GM18508 (cell line): ENCODE measurements around the gene SPRR3.
"Not testable (repeated sequence)": the region's sequence is repeated elsewhere in the genome, so short reads cannot be mapped to it uniquely, and the experiment has no call there.

ENCODE experiments used
- ATAC-seq: cut with Tn5 transposase; IDR thresholded peaks from one replicate; pipeline ENCODE4 v1.9.1; 2021; ENCODE audit warnings: moderate number of reproducible peaks; ENCODE audit not compliant: insufficient read depth, unreplicated experiment

SPRR3 gene

DNA sequence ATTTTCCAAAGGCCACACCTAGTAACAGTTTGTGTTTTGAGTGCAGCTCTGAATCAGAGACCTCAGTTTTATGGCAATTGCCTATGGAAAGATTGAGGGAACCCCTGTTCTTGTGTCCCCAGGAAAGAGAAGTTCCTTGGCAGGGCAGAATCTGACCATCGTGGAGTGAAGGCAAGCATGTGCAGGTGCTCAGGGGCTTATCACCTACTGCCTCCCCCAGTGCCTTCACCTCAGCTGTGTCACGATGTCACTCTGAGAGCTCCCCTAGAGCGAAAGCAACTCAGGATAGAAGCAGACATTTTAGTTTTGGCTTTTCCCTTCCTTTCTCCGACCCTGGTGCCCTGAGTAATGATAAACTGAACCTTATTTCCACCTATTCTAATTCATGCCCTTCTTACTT is 19.5 kb upstream of the SPRR3 start:
- no peak for ATAC-seq

DNA sequence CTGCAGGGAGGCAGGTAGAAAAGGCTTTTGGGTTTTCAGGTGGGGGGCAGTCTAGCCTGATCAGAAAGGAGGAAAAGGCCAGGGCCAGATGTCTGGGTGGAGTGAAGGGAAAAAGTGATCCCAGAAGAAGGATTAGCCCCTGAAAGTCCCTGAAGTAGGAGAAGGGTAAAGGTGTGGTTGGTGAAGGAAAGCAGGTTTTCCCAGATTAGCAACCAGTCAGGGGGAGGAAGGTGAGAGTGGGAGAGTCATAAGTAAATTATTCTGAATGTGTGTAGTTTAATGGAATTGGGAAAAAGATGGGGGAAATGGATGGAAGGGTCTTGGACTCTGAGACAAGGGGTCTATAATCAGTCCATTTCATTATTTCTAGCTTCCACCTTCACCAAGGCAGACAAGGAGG is 18.3 kb upstream of the SPRR3 start:
- no peak for ATAC-seq

DNA sequence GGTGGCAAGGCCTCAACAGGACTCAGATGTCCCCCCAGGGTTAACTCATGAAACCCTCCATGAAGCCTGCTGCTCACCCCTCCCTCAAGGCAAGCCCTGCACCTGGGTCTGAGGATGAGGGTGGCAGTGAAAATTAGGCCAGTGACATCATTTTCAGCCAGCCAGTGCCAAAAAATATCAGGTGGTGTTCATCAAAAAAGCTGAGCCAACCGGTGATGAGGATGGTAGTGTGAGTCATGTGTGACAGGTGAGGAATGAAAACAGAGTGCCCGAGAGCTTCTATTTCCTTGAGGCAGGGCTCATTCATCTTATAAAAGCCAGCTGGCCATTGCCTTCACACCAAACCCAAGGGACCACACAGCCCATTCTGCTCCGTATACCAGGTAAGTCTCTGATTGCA is 17.8 kb upstream of the SPRR3 start, which contains the start of gene SPRR1A:
Gene SPRR1A (plus strand): TSS at position 339 of the 400 bp plus-strand sequence. CDS start 1,150 bp downstream, outside the sequence.
- no peak for ATAC-seq

DNA sequence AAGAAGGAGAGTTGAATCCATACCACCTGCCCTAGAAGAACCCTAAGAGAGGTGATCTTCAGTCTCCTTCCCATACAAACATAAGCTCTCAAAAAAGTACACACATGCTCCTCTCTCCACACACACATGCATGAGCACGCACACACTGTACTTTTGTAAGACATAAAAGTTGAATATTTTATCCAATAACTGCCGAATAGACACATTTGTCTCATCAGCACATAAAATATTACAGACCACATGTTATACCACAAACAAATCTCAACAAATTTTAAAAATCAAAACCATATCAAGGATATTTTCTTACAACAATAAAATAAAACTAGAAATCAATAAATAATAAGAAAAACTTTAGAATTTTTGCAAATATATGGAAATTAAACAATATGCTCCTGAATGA is 15.0 kb upstream of the SPRR3 start:
- ATAC-seq = no peak

DNA sequence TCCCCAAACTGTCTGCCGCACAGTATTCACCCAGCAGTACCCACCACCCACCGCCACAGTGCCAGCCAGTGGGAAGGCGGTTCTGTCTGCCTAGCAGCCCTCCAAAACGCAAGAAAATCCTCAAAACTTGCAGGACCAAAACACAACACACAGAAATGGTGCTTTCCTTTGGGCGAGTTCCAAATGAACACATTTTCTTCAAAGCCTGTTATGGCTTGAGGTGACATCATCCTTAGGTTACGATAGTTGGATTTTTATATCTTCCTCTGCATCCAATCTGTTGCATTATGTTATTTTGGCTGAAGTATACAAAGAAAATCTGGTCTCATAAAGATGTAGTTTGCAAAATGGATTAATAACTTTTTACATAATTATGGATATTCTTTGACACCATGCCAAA is 8.4 kb upstream of the SPRR3 start:
- ATAC-seq = no peak

DNA sequence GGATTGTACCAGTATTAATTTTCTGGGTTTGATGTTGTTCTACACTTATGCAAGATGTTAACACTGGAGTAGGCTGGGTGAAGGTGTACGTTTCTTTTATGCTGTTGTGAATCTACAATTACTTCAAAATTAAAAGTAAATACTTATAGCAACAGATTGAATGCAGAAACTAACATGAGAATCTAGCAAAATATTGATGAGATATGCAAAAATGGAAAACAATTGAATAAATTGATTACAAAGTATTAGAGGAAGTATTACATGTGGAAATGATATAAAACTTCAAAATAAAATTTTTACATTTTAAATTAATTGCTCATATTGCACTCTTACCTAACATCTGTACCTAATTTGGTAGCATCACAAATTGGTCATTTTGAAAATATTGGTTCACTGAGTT is 5.7 kb upstream of the SPRR3 start:
- ATAC-seq = no peak

DNA sequence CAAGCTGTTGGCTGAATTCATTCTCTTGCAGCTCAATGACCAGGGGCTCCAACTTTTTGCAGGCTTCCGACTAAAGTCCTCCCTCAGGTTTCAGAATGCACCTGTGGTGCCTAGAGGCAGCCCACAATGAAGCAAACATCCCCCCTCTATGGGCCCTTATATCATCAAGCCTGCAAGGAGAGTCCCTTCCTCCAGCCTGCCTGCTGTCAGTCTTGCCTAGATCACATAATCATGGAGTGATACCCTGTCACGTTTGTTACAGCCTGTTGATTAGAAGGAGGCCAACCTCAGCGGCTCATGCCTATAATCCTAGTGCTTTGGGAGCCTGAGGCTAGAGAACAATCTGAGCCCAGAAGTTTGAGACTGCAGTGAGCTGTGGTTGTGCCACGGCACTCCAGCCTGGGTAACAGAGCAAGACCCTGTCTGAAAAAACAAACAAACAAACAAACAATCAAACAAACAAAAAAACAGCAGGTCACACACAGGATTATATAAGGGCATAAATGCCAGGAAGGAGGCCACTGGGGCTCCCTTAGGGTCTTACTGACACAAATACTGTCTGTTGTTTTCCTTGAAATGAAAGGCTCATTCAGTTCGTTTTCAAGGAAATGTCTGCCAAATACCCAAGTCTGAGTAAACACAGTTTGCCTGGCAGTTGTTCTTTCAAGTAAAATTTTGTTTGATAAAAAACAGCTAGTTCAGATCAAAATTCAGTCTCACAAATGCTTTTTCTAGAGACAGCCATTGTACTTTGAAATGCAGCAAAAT is 4.7 kb upstream of the SPRR3 start:
- ATAC-seq = no peak

DNA sequence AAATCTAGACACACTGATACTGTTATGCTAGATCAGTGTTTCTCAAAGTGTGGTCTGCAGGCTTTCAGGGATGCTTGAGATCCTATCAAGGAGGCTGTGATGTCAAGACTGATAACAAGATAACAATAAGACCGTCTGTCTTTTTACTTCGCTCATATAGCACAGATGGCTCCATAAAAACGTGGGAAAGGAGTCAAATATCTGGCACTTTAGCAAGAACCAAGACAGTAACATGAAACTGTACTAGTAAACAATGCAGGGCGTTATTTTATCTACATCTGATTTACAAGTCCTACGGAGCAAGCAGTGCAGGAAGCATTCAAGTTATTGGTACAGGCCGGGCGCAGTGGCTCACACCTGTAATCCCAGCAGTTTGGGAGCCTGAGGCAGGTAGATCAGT is 3.6 kb upstream of the SPRR3 start:
- ATAC-seq = no peak

DNA sequence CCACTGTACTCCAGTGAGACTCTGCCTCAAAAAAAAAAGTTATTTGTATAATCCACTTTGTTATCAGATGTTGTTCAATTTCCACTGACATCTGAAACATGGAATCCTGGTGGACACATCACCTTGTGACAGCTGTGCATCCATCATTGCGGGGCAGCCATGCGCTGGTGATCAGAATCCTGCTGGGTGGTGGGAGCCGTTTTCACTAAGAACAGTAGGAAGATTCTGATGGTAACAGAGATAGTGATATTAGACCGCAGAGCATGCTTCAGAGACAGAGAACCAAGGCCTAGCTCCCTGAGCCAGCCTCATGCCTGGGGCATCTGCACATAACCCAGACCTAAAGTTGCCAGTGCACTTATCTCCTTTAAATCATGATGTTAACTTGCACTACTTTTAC is 3.1 kb upstream of the SPRR3 start:
- no peak for ATAC-seq

DNA sequence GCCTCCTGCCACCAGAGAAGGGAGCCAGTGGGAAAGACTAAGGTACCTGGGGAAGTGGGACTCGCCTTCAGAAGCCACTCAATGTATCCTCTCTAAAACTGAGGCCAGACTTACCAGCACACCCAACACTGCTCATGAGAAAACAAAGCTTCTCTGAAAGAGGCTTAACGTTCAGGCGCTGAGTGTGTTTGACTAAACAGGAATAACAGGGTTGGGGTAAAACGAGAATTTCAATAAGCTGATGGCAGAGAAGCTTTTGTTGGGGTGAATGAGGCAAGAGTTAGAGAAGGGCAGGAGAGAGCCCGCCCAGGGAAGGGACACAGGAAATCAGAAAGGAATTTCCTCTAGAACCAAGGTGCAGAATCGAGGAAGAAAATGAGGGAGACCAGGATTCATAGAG is 1.7 kb upstream of the SPRR3 start:
- ATAC-seq = no peak

DNA sequence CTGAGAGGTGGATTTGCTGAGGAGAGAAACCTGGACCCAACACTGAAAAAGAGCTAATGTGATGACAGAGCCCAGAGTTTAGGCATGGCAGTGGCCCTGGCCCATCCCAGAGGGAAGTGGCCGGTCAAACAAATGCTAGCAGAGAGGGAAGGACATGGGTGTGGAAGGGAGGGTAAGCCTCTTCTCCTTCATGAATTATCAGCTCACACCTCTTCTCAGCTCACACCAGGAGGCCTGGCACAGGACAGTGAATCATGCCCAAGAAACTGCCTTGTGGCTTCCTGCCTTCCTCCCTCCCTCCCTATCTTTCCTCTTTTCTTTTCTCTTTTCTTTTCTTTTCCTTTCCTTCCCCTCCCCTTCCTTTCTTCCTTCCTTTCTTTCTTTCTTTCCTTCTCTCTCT is 1.3 kb upstream of the SPRR3 start:
- no peak for ATAC-seq

DNA sequence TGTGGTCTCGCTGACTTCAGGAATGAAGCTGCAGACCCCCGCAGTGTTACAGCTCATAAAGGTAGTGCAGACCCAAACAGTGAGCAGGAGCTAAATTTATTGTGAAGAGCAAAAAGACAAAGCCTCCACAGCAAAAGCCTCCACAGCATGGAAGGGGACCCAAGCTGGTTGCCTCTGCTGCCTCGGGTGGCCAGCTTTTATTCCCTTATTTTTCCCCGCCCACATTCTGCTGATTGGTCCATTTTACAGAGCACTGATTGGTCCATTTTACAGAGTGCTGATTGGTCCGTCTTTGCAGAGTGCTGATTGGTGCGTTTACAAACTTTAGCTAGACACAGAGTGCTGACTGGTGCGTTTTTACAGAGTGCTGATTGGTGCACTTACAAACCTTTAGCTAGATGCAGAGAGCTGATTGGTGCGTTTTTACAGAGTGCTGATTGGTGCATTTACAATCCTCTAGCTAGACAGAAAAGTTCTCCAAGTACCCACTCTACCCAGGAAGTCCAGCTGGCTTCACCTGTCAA is 9.7 kb downstream of the SPRR3 start:
- ATAC-seq = not testable (repeated sequence)

DNA sequence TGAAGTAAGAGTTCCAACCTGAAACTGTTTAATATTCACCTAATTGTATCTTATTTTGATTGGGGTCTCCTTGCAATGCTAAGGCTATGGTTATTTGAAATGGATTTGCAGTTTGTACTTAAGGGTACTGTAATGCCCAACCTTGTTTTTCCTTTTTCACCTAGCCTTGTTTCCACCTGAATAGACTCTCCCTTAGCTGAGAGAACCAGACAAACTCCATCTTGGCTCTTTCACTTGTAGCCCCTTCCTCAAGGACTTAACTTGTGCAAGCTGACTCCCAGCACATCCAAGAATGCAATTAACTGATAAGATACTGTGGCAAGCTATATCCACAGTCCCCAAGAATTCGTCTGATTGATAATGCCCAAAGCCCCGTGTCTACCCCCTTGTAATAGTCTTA is 20.3 kb downstream of the SPRR3 start:
- ATAC-seq = not testable (repeated sequence)

DNA sequence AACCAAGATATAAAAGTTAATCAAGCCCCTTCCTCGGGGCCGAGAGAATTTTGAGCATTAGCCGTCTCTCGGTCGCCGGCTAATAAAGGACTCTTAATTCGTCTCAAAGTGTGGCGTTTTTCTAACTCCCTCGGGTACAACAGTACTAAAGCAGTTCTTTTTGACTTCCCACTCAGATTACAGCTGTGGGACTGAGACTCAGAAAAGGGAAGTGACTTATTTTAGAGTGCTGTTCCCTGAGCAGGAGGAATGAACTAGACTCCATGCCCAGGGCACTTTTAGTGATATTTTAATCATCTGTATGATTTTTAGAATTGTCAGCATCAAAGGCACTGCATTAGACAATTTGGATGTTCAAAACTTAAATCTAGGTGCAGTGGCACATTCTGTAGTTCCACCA is 20.8 kb downstream of the SPRR3 start:
- ATAC-seq = not testable (repeated sequence)

DNA sequence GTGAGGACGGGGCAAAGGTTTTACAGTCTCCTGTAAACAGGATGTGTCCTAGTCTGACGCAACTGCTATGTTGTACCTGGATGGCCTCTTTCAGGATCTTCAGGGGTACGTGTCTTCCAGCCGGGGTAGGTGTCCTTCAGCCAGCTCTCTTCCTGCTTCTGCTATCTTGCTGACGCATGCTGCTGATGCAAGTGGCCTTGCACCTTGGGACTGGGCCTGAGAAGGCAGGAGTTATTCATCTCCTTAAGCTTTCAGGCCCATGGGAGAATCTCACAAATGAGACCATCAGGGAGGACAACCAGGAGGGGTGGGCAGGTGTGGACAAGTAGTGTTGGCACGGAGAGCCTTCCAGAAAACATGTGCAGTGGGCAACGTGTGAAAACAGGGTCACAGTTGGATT is 21.6 kb downstream of the SPRR3 start:
- ATAC-seq = no peak

DNA sequence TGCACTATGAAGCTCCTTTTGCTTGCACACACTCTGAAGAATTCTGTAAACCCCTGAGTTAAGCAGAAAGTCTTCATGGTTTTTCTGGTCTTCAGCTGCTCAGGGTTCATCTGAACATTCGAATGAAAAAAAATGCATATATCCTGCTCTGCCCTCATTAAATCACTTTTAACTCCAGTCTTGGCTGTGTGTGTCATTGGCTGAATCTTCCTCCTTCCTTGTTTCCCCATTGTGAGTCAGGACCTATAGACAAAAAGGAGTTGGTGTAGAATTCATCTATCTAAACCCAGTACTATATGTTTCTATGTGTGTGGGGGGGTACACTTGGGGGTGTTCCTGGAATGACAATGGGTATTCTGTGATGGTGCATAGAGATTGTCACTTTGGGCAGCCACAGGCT is 22.9 kb downstream of the SPRR3 start:
- no peak for ATAC-seq

DNA sequence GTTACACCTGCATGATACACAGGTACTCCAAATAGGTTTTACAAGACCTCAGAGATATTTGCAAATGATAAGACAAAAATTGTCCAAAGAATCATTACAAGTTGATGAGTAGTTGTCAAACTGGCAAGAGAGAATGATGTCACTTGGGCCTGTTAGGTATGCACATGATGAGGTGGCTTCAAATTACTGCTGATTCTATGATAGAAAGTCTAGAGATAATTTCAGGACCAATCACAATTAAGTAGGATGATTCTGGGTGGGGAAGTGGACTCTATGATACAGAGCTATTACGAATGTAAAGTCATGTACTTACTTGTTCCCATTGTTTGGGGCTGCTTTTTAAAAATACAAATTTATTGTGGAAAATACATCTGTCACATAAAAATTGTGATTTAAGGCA is 24.2 kb downstream of the SPRR3 start:
- no peak for ATAC-seq

DNA sequence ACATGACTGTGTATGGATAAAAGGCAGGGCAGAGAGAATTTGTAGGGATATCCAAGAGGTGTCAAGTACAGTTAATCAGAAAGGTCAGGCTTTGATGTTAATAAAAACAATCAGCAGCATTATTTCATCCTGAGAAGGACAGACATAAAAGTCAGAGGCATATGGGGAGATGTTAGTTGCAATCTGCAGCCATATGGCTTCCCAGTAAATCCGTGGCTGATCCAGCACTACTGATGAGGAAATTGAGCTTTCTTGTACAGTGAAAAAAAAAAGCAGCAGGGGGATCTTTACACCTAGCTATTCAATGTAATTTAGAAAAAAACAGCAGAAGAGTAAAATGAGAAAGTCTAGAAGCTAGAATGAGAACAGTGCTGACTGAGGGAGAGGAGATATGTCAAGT is 27.2 kb downstream of the SPRR3 start:
- ATAC-seq = no peak

DNA sequence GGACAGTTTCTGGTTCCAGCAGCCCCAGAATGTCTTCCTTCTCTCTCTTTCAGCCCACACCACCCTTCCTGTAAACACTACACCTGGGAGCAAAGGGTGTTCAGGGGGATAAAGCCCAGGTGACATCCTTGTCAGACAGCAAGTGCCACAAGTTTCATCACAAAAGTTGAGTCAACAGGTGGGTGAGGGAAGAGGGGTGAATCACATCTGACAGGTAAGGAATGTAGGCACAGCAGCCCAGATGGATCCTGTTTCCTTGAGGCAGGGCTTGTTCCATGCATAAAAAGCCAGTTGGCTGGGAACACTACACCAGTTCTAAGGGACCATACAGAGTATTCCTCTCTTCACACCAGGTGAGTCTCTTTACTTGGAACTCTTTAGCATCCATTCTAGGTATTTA is 29.3 kb downstream of the SPRR3 start, which contains the start of gene SPRR1B:
Gene SPRR1B (plus strand): TSS at position 309 of the 400 bp plus-strand sequence. CDS start 1,143 bp downstream, outside the sequence.
- ATAC-seq = no peak

DNA sequence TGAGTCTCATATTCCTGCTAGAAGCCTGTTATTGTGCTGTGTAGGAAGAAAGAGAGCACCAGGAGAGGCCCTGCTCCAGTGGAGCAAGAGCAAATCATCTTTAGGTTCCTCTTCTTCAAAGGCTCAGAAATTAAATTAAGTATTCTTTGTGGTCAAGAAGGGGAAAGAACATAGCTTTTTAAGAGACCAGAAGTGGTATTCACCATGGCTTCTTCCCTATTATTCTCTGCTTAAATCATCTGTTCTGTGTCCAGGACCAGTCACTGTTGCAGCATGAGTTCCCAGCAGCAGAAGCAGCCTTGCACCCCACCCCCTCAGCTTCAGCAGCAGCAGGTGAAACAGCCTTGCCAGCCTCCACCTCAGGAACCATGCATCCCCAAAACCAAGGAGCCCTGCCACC is 30.5 kb downstream of the SPRR3 start:
- no peak for ATAC-seq

DNA sequence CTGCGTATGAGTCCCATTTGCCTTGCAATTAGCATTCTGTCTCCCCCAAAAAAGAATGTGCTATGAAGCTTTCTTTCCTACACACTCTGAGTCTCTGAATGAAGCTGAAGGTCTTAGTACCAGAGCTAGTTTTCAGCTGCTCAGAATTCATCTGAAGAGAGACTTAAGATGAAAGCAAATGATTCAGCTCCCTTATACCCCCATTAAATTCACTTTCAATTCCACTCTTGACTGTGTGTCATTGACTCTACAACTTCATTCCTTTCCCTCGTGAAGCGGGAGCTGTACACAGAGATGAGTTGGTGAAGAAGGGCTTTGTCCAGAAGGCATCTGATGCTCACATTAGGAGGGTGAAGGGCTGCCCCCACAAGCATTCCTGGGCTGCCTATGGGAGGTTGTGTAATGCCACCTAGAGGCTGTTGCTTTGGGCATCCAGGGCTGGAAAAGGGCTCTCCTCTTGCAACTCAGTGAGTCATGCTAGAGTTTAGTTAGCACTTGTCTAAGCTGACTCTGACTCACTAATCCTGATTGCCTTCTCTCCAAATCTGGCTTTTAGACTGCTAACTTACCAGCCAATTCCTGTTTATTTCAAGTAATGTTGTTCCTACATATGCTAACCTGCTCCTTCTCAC is 31.2 kb downstream of the SPRR3 start:
- no peak for ATAC-seq

DNA sequence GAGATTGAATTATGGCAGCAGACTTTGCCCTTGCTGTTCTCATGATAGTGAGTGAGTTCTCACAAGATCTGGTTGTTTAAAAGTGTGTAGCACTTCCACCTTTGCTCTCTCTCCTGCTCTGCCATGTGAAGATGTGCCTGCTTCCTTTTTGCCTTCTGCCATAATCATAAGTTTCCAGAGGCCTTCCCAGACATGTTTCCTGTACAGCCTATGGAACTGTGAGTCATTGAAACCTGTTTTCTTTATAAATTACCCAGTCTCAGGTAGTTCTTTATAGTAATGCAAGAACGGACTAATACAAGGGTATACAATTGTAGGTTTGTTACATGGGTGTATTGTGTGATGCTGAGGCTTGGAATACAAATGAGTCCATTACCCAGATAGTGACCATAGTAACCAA is 33.7 kb downstream of the SPRR3 start:
- ATAC-seq = no peak
